NCI-H526 (cell line): ENCODE data around the gene AVL9.
"Not testable (repeated sequence)": the region's sequence is repeated elsewhere in the genome, so short reads cannot be mapped to it uniquely, and the experiment has no call there.

Experiments used
- DNase-seq, 2 experiments: peaks; one replicate each; lab custom pipeline; 2025; lab: John Stamatoyannopoulos, UW

AVL9 gene

GRCh38 chr7:32495298-32496051 is at the start of gene AVL9:
Gene AVL9 (plus strand): TSS chr7:32495489. CDS start chr7:32495710, 221 bp downstream.
- DNase-seq: peak; percentile 91 to 98

- DNase-seq: no peak
Observed at GRCh38 chr7:32447218-32447617, 48.1 kb upstream of the AVL9 start.

- no peak for DNase-seq
Observed at GRCh38 chr7:32453341-32454011, 41.8 kb upstream of the AVL9 start.

GRCh38 chr7:32458025-32458424 is 37.3 kb upstream of the AVL9 start:
- DNase-seq: no peak

- DNase-seq: no peak
Observed at GRCh38 chr7:32459788-32460187, 35.5 kb upstream of the AVL9 start.

- no peak for DNase-seq
Observed at GRCh38 chr7:32461484-32461883, 33.8 kb upstream of the AVL9 start.

- no peak for DNase-seq
Observed at GRCh38 chr7:32462451-32462850, 32.8 kb upstream of the AVL9 start.

- DNase-seq: peak in 1 of 2 experiments; percentile 37
Observed at GRCh38 chr7:32462977-32463376, 32.3 kb upstream of the AVL9 start.

- DNase-seq: not testable (repeated sequence)
Observed at GRCh38 chr7:32464641-32465416, 30.5 kb upstream of the AVL9 start.

GRCh38 chr7:32470004-32470403 is 25.3 kb upstream of the AVL9 start:
- not testable (repeated sequence) for DNase-seq

- no peak for DNase-seq
Observed at GRCh38 chr7:32470871-32471270, 24.4 kb upstream of the AVL9 start.

- no peak for DNase-seq
Observed at GRCh38 chr7:32472015-32472414, 23.3 kb upstream of the AVL9 start.

GRCh38 chr7:32474008-32474407 is 21.3 kb upstream of the AVL9 start:
- DNase-seq: no peak

- no peak for DNase-seq
Observed at GRCh38 chr7:32476816-32477648, 18.3 kb upstream of the AVL9 start.

GRCh38 chr7:32477649-32477980 is 17.7 kb upstream of the AVL9 start:
- no peak for DNase-seq

- peak; percentile 48 to 72 for DNase-seq
Observed at GRCh38 chr7:32479574-32480200, 15.6 kb upstream of the AVL9 start.

GRCh38 chr7:32481176-32481575 is 14.1 kb upstream of the AVL9 start:
- no peak for DNase-seq

GRCh38 chr7:32481921-32482320 is 13.4 kb upstream of the AVL9 start:
- no peak for DNase-seq

GRCh38 chr7:32489788-32490126 is 5.5 kb upstream of the AVL9 start:
- no peak for DNase-seq

GRCh38 chr7:32490127-32490796 is 5.0 kb upstream of the AVL9 start, which contains the start of gene LSM5:
Gene LSM5 (minus strand): TSS chr7:32490380. CDS start chr7:32490365, 15 bp downstream.
- peak; percentile 92 to 97 for DNase-seq

- no peak for DNase-seq
Observed at GRCh38 chr7:32494946-32495297, 367 bp upstream of the AVL9 start.
